ENCODE data around the gene FAM110A.
A peak's percentile ranks its signal among the peaks of the same experiment; 100 is the strongest.
"Not testable (repeated sequence)": the region's sequence is repeated elsewhere in the genome, so short reads cannot be mapped to it uniquely, and the experiment has no call there.

The FAM110A gene

GRCh38 chr20:845226-845868, 11.8 kb downstream of the FAM110A start:
- no peak for DNase-seq

GRCh38 chr20:845941-846893, 12.7 kb downstream of the FAM110A start:
- DNase-seq, result no peak

GRCh38 chr20:846894-847278, 13.4 kb downstream of the FAM110A start:
- no peak for DNase-seq

GRCh38 chr20:848193-848592, 14.7 kb downstream of the FAM110A start:
- DNase-seq, result no peak

DNA sequence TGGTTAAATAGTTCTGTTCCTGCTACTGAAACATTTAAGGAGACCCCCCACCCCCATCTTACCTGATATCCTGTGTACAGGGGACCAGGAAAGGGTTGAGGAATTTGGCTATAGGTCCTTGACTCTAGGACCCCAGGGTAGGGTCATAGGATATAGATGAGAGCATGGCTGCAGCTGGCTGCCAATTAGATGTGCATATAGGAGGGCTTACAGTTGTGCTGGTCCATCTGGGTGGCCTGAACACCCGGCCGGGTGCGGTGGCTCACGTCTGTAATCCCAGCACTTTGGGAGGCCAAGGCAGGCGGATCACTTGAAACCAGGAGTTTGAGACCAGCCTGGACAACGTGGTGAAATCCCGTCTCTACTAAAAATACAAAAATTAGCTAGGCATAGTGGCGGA, 15.2 kb downstream of the FAM110A start:
- not testable (repeated sequence) for DNase-seq

- DNase-seq, result no peak
Observed at GRCh38 chr20:853406-853996, 20.0 kb downstream of the FAM110A start.

DNA sequence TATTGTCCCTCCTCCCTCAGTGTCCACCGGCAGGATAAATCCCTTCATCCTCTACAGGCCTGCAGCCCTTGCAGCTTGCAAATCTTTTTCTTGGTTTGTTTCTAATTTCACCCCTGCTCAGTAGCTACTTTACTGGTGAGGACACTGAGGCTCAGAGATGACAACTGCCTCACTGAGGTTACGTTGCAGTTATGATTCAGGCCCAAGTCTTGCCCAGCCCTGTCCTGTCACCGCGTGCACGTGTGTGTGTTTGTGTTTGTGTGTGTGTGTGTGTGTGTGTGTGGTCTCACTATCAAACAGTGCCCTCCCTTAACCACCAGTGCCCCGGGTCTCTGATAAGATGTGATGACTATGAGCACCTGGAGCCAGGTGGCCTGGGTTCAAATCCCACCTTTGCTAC, 21.1 kb downstream of the FAM110A start:
- no peak for DNase-seq

GRCh38 chr20:855466-856360, 22.2 kb downstream of the FAM110A start:
- no peak for DNase-seq

DNA sequence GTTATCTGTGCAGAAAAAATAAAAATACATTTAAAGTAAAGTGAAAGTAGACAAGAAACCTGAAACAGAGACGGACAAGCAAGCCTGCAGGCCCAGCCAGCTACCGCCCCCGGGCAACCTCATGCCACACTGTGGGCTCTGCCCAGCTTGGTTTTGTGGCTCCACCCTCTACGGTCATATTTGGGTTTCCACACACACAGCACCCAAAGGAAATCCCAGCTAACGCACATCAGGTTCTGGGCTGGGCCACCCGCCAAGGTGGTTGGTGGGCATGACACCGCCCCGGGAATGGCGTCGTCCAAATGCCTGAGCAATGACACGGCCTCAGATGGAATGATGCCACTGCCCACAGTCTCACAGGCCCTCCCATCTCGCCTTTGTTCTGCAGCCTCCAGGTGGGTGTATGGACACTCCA, 22.9 kb downstream of the FAM110A start:
- no peak for DNase-seq

DNA sequence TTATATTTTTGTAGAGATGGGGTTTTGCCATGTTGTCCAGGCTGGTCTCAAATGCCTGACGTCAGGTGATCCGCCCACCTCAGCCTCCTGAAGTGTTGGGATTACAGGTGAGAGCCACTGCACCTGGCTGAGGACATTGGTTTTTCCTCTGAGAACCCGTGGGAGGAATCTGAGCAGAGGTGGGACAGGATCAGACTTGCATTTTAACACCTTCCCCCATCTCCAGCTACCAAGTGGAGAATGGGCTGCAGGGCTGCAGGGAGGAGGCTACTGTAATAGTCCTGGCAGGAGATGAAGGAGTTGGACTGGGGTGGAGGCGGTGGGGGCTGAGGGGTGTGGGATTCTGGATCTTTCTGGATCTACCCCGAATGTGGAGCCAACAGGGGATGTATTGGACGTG, 24.5 kb downstream of the FAM110A start:
- DNase-seq, result peak; percentile 25

DNA sequence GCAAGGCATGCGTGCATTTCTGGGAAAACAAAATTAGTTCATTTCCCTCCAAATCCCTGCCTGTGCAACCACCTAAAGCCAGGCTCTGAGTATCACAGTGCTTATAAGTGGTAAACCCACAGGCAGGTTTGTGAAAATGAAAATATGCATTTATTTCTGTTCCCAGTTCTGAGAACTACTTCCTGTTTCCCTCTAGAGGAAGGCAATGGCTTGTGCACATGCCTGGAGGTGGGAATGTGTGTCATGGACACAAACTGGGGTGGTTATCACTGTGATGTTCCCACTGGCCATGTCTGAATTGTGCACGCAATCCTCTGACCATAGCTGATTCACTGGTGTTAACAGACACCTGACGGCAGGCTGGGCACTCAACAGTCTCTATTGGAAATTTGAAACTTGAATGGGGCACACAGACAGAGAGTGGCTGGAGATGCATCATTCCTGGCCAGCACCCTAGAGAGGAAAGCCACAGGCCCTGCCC, 26.3 kb downstream of the FAM110A start:
- no peak for DNase-seq

GRCh38 chr20:860891-861290, 27.4 kb downstream of the FAM110A start:
- no peak for DNase-seq

DNA sequence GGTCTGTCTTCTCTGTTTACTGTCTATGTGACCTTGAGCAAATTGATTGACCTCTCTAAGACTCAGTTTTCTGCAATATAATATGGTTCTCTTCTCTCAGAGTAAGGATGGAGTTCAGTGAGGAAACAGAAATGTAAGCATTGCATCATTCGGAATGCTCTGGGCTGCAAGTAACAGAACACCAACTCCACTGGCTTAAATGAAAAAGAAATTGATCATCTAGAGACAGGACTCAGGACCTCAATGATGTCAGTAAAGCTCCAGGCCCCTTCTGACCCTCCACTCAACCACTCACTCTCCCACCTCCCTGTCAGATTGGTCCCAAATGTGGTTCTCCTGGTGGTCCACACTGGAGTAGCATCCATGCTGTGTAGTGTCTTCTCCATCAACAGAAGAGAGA, 31.9 kb downstream of the FAM110A start:
- no peak for DNase-seq

DNA sequence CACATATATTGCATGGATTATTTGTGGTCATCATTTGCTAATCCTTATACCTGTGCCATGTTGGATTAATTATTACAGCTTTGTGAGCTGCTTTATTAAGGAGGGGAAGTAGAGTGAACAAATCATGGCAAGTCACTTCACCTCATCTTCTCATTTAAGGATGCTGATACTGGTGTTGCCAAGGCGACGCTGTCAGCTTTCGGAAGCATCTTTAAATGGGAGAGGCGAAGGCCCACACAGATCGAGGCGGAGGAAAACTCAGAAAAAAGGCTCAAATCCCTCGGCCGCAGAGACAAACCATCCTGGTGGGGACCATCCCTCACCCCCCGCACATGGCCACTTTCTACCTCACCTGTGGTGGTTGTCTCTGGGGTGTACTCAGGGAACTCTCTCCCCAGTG, 34.8 kb downstream of the FAM110A start:
- no peak for DNase-seq

- no peak for DNase-seq
Observed at GRCh38 chr20:869606-870005, 36.1 kb downstream of the FAM110A start.

DNA sequence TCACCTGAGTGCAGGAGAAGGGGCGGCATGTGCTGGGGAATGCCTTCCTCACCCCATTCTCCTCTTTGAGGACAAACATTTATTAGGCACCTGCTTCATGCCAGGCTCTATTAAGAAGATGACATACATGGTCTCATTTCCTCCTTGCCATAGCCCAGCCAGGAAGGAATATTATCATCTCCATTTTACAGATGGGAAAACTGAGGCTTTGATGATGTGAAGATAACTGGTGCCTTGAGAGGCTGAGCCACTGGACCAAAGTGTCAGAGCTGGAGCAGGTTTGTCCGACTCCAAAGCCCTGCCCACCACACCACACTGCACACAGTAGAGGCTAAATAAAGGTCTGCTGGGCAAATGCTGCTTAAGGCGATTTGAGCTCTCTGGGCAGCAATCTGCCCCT, 37.2 kb downstream of the FAM110A start:
- no peak for DNase-seq

GRCh38 chr20:871436-871835, 37.9 kb downstream of the FAM110A start:
- no peak for DNase-seq

GRCh38 chr20:871948-872347, 38.4 kb downstream of the FAM110A start:
- DNase-seq, result no peak

DNA sequence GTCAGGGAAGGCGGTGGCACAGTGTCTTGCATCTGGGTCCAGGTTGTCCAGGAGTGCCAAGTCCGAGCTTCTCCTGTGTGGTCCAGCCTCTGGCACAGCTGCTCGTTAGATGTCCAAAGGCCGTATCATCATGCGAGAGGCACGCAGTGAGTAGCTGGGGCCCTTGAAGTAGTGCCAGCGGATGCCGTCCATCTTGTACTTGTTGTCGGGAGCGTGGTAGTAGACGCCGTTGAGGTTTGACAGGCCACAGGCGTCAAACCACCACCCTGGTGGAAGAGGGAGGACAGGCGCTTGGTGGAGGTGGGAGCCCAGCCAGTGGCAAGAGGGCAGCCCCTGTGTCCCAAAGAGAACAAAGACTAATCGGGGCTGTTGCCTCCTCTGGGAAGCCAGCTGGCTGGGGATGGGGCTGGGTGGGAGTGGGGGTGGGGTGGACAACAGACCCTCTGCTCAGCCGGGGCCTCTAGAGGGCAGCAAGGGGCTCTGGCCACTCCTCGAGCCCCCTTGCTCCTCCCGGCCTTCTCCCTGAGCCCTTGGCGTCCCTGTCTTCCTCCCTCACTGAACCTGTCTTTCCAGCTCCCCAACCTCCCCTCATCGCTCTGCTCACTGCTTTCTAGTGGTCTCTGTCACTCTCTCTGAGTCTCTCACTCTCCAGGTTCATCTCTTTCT, 39.5 kb downstream of the FAM110A start:
- no peak for DNase-seq

DNA sequence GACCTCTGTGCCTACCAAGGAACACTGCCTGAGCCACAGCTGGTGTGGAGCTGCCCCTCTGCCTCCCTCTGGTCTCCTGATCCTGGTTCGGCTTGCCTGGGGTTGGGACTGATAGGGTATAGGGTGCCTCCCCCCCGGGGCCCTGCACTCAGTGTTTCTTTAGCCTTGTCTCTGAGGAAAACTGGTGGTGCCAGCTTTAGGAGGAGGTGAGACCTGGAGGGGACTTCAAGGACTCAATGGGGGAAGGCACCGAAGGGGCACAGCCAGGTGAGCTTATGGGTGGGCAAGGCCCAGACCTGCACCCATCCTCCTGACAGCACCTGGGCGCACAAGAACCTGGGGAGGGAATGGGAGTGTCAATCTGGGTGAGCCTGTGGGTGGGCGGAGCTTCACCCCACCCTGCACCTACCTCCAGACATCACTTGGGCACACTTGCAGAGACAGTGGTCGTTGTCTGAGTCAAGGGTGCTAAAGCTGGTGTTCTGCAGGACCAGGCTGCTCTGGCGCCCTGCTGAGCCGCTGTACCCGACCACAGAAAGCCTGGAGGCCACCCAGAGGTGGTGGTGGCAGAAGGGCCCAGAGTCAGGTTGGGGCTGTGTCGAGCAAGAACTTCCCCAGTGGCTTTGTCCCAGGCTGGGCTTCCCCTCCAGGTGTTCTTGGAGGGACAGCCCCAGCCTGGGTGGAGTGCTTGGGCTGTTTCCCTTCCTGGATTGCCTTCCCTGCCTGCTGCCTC, 40.5 kb downstream of the FAM110A start:
- DNase-seq, result no peak

DNA sequence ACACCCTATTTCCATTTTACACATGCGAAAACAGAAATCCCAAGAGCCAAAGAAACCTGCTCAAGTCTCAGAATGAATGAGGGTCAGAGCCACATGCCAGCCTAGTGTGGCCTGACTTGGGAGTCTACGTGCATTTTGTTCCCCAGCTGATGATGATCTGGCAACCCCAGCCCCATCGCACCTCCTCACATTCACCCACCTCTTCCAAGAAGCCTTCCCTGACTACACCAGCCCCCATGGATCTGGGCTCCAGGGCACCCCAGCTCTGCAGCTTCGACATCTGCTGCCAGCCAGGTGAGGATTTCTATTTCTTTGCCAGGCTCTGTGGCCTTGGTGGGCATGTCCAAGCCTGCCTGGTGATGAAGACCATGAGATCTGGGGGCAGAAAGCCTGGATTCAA, 41.6 kb downstream of the FAM110A start:
- DNase-seq, result no peak

All from DMS79 treated with DMSO at 0.1 percent for 48 hours (cell line).